Fibroblast of skin of left quadriceps (primary cell): ENCODE results near the gene RNF180.

Experiments used
- DNase-seq, 2 experiments: peaks; one replicate each; pipeline ENCODE4 v3.0.0-alpha.2; 2013; ENCODE audit warnings: low read depth in 2 of 2

The RNF180 gene

GRCh38 chr5:64165500-64166200 is at the start of gene RNF180:
Gene RNF180 (plus strand): TSS chr5:64165843. CDS start chr5:64200808, 34,965 bp downstream.
- DNase-seq, result peak in 1 of 2 experiments; percentile 4

- no peak for DNase-seq
These were observed 40.1 kb upstream of the RNF180 start for GRCh38 chr5:64125521-64125920.

- no peak for DNase-seq
These were observed 39.4 kb upstream of the RNF180 start for GRCh38 chr5:64126202-64126741.

- DNase-seq, result no peak
These were observed 25.6 kb upstream of the RNF180 start for GRCh38 chr5:64140018-64140417.

- no peak for DNase-seq
These were observed 21.0 kb upstream of the RNF180 start for GRCh38 chr5:64144425-64145215.

- no peak for DNase-seq
These were observed 20.3 kb upstream of the RNF180 start for GRCh38 chr5:64145216-64145895.

GRCh38 chr5:64147379-64147778 is 18.3 kb upstream of the RNF180 start:
- DNase-seq, result no peak

GRCh38 chr5:64147849-64148441 is 17.7 kb upstream of the RNF180 start:
- DNase-seq, result peak; percentile 6 to 12

- no peak for DNase-seq
These were observed 16.4 kb upstream of the RNF180 start for GRCh38 chr5:64149268-64149667.

GRCh38 chr5:64149857-64150521 is 15.7 kb upstream of the RNF180 start:
- no peak for DNase-seq

- DNase-seq, result no peak
These were observed 9.4 kb upstream of the RNF180 start for GRCh38 chr5:64156261-64156660.

GRCh38 chr5:64158827-64159226 is 6.8 kb upstream of the RNF180 start:
- DNase-seq, result no peak

GRCh38 chr5:64160201-64160600 is 5.4 kb upstream of the RNF180 start:
- no peak for DNase-seq

- no peak for DNase-seq
These were observed 4.2 kb upstream of the RNF180 start for GRCh38 chr5:64161420-64161819.

- DNase-seq, result no peak
These were observed 2.5 kb upstream of the RNF180 start for GRCh38 chr5:64163135-64163534.

GRCh38 chr5:64163746-64164145 is 1.9 kb upstream of the RNF180 start:
- no peak for DNase-seq

GRCh38 chr5:64164166-64164565 is 1.5 kb upstream of the RNF180 start:
- DNase-seq, result no peak

GRCh38 chr5:64165160-64165499 is 513 bp upstream of the RNF180 start:
- no peak for DNase-seq

GRCh38 chr5:64166201-64166959 is 737 bp downstream of the RNF180 start:
- DNase-seq, result no peak

- no peak for DNase-seq
These were observed 10.7 kb downstream of the RNF180 start for GRCh38 chr5:64176301-64176700.
